ENCODE measurements around the gene OR4N5.
"Not testable (repeated sequence)": the region's sequence is repeated elsewhere in the genome, so short reads cannot be mapped to it uniquely, and the experiment has no call there.

The OR4N5 gene, protein sequence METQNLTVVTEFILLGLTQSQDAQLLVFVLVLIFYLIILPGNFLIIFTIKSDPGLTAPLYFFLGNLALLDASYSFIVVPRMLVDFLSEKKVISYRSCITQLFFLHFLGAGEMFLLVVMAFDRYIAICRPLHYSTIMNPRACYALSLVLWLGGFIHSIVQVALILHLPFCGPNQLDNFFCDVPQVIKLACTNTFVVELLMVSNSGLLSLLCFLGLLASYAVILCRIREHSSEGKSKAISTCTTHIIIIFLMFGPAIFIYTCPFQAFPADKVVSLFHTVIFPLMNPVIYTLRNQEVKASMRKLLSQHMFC

DNA sequence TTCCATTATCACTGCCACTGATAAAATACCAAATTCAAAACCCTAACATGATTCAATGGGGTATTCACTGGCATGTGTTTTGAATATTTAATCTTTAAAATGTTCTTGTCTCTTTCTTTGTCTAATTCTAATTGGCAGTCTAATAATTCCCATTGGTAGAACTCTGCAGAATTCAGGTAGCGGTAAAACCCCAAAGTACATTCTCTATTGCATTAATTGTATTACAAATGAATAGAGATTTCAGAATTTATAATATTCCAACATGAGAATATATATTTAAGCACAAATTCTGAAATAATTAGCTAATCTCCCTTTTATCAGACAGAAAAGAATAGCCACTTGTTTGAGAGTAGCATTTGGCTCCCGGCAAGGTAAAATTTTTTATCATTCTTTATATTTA lies at the start of gene OR4N5:
Gene OR4N5, plus strand, starts transcription at position 301 of the 400 bp plus-strand sequence. CDS start 4,916 bp downstream, outside the sequence.
- DNase-seq = no peak

- DNase-seq = no peak
Observed at GRCh38 chr14:20092050-20092449, 46.6 kb upstream of the OR4N5 start.

GRCh38 chr14:20093442-20093841 lies 45.2 kb upstream of the OR4N5 start:
- DNase-seq = no peak

GRCh38 chr14:20098926-20099770 lies 39.5 kb upstream of the OR4N5 start:
- not testable (repeated sequence) for DNase-seq

DNA sequence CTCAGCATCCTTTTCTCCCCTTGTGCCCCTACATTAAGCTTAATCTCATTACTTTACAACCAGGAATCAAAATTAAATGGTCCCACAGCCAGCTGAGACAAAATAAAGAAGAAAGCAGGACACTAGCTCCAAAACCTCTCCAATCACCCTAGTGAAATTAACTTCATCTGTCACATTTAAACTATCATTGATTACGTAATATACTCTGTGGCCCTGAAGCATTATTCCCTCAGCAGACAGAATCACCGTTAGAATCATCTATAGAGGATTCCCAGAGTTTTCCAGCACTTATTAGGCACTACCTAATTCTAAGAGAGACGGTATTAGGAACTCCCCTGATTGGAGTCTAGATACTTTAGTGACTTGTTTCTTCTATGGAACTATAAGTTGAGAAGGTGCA lies 28.2 kb upstream of the OR4N5 start, which contains the start of gene OR4K17:
Gene OR4K17, plus strand, starts transcription at position 302 of the 400 bp plus-strand sequence. CDS start 6,761 bp downstream, outside the sequence.
- DNase-seq = no peak

GRCh38 chr14:20112321-20112720 lies 26.3 kb upstream of the OR4N5 start:
- DNase-seq = no peak

DNA sequence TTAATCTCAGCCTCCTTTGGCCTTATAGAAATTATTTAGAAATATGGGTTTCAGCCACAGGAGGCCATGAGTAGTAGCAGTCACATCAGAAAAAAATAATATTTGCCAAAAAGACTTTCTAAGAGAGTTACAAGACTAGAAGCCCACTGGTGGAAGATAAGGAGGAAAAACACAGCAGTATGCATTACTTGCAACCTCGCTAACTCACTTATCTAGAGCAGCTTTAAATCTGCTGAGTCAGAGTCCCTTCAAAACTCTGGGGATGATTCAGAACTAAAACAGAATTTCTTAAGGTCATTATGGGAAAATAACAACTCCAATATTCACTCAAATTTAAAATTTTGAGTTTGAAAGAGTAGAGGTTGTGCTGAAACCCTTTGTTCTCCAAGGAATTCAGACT lies 21.9 kb upstream of the OR4N5 start:
- DNase-seq = no peak

DNA sequence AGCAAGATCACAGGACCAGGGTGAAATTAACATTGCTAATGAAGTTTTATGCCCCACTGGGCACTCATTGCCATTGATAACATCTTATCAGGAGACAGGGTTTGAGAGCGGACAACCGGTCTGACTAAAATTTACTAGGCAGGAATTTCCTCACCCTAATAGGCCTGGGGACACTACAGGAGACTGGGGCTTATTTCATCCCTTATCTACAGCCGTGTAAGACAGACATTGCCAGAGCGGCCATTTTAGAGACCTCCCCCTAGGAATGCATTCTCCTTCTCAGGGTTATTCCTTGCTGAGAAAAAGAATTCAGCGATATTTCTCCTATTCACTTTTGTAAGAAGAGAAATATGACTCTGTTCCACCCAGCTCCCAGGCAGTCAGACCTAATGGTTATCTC lies 19.8 kb upstream of the OR4N5 start:
- no peak for DNase-seq

DNA sequence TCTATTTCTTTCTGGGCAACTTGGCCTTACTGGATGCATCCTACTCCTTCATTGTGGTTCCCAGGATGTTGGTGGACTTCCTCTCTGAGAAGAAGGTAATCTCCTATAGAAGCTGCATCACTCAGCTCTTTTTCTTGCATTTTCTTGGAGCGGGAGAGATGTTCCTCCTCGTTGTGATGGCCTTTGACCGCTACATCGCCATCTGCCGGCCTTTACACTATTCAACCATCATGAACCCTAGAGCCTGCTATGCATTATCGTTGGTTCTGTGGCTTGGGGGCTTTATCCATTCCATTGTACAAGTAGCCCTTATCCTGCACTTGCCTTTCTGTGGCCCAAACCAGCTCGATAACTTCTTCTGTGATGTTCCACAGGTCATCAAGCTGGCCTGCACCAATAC lies 5.3 kb downstream of the OR4N5 start:
- no peak for DNase-seq

- no peak for DNase-seq
Observed at GRCh38 chr14:20144820-20145219, 6.2 kb downstream of the OR4N5 start.

DNA sequence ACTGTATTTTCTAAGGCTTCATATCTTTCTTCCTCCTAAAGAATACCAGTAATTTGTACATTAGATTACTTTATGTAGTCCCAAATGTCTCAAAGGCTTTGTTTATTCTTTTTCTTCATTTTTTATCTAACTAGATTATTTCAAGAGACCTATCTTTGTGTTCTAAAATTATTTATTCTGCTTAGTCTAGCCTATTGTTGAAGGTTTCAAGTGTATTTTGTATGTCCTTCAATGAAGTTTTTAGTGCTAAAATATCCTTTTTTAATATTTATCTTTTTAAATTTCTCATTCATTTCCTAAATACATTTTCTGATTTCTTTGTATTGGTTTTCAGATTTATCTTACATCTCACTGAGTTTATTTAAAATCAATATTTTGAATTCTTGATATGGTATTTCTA lies 25.8 kb downstream of the OR4N5 start:
- no peak for DNase-seq

GRCh38 chr14:20167091-20167490 lies 28.5 kb downstream of the OR4N5 start:
- DNase-seq = no peak

- DNase-seq = not testable (repeated sequence)
Observed at GRCh38 chr14:20169852-20170251, 31.2 kb downstream of the OR4N5 start.

GRCh38 chr14:20174205-20174604 lies 35.6 kb downstream of the OR4N5 start:
- not testable (repeated sequence) for DNase-seq

- DNase-seq = no peak
Observed at GRCh38 chr14:20176330-20176729, 37.7 kb downstream of the OR4N5 start.

GRCh38 chr14:20177433-20177974 lies 38.9 kb downstream of the OR4N5 start:
- DNase-seq = no peak

GRCh38 chr14:20179218-20179617 lies 40.6 kb downstream of the OR4N5 start:
- DNase-seq = no peak

DNA sequence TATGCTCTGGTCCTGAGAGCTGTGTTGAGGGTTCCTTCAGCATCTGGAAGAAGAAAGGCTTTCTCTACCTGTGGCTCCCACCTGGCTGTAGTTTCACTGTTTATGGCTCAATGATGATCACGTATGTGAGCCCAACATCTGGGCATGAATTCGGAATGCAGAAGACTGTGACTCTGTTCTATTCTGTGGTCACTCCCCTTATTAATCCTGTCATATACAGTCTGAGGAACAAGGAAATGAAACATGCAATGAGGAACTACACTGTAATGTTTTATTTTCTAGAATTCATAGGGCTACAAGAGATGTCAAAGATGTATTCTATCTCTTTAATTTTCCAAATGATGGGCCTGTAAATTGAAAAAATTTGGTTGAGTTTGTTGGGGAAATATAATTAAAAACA lies 41.3 kb downstream of the OR4N5 start:
- DNase-seq = no peak

- no peak for DNase-seq
Observed at GRCh38 chr14:20180486-20180885, 41.9 kb downstream of the OR4N5 start.

DNA sequence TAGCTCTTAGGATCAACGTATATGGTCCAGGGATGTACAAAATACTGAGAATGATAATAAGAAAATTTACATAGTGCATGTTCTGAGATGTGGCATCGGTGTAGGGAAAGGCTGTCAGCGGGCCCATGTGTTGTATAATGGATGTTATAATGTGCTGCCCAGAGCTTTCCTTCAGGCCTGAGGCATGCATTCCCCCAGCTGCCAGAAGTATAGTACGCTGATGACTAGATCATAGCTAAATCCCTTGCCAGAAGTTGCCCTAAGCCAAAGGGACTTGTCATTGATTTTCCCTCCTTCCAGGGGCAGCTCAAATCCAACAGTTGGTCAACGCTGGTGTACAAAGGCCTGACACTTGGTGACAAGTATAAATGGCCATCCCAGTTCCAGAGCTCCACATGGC lies 45.6 kb downstream of the OR4N5 start:
- no peak for DNase-seq

GRCh38 chr14:20190596-20190995 lies 52.0 kb downstream of the OR4N5 start, which contains the start of gene OR11G2:
TSS of gene OR11G2 (plus strand) at chr14:20190896. CDS start at chr14:20197438, 6,542 bp downstream.
- no peak for DNase-seq

- no peak for DNase-seq
Observed at GRCh38 chr14:20191396-20191795, 52.8 kb downstream of the OR4N5 start.

GRCh38 chr14:20194101-20194500 lies 55.5 kb downstream of the OR4N5 start:
- no peak for DNase-seq

Data from NCI-H526 treated with DMSO at 0.1 percent for 48 hours (cell line).